Astrocyte of the cerebellum (primary cell): ENCODE results near the gene APBA1.

Source experiments
- DNase-seq: peaks from one replicate; pipeline ENCODE4 v3.0.0-alpha.2; 2011; ENCODE audit warnings: low read depth
- H3K4me3 ChIP-seq: 2 replicates; pipeline ENCODE4 v1.5.1; 2011; ENCODE audit warnings: mild to moderate bottlenecking, low read depth, low read length, moderate library complexity
- CTCF ChIP-seq: IDR thresholded peaks from 2 replicates; pipeline ENCODE4 v1.5.1; 2012; ENCODE audit warnings: low read length, low read depth, moderate library complexity, mild to moderate bottlenecking; ENCODE audit errors: missing control alignments
- in situ Hi-C: cut with HindIII; loops from 2 replicates; pipeline ENCODE4 v1.10.0; 2017; ENCODE audit warnings: low sequenced_read_pairs

APBA1 gene

GRCh38 chr9:69609156-69609555 lies 63.0 kb downstream of the APBA1 start:
- in situ Hi-C loops = no loop called here
- no peak for TF ChIP-seq CTCF
- H3K4me3 ChIP-seq = no peak overlapping the region
- DNase-seq = no peak

- TF ChIP-seq CTCF = no peak
- in situ Hi-C loops = no loop called here
- no peak for DNase-seq
- H3K4me3 ChIP-seq = no peak overlapping the region
Observed at GRCh38 chr9:69606089-69606488, 66.1 kb downstream of the APBA1 start.

GRCh38 chr9:69605406-69605805 lies 66.8 kb downstream of the APBA1 start:
- H3K4me3 ChIP-seq = no peak overlapping the region
- TF ChIP-seq CTCF = no peak
- no peak for DNase-seq
- in situ Hi-C loops = no loop called here

- no peak overlapping the region for H3K4me3 ChIP-seq
- in situ Hi-C loops = no loop called here
- no peak for TF ChIP-seq CTCF
- no peak for DNase-seq
Observed at GRCh38 chr9:69604568-69605219, 67.5 kb downstream of the APBA1 start.

GRCh38 chr9:69603656-69604055 lies 68.5 kb downstream of the APBA1 start:
- no peak overlapping the region for H3K4me3 ChIP-seq
- DNase-seq = no peak
- in situ Hi-C loops = no loop called here
- no peak for TF ChIP-seq CTCF

GRCh38 chr9:69602773-69603172 lies 69.4 kb downstream of the APBA1 start:
- DNase-seq = no peak
- in situ Hi-C loops = no loop called here
- TF ChIP-seq CTCF = no peak
- H3K4me3 ChIP-seq = no peak overlapping the region
